CD4-positive, alpha-beta memory T cell (primary cell): ENCODE data around the gene PIGX. TPM values are rescaled to one million over a fixed set of nuclear protein-coding genes. Genes with fewer than 3 reads are reported as not detected.
"Not testable (repeated sequence)": the region's sequence is repeated elsewhere in the genome, so short reads cannot be mapped to it uniquely, and the experiment has no call there.

ENCODE experiments used
- CTCF ChIA-PET: fragments of 350-600 bp; sonication (Branson Sonifier 250); formaldehyde crosslinking; loops from one replicate; lab custom pipeline; 2021; ENCODE audit warnings: inconsistent platforms; ENCODE audit not compliant: partially characterized antibody; lab: Charles Lee
- POLR2A ChIA-PET: fragments of 350-600 bp; sonication (Branson Sonifier 250); formaldehyde crosslinking; loops from one replicate; lab custom pipeline; 2021; ENCODE audit not compliant: partially characterized antibody; lab: Charles Lee
- DNase-seq, 5 donors: peaks; one replicate each; pipeline versions ENCODE4 v3.0.0 to v3.0.0-alpha.2; 2020 to 2022; ENCODE audit warnings: mixed read lengths in 1 of 5
- H3K27ac ChIP-seq: one replicate; pipeline ENCODE4 v1.7.0; 2013; ENCODE audit warnings: low read depth, low read length
- H3K27me3 ChIP-seq: 2 replicates; pipeline ENCODE4 v1.7.0; 2013; ENCODE audit warnings: mild to moderate bottlenecking, low read length, moderate library complexity; ENCODE audit not compliant: insufficient read depth
- H3K36me3 ChIP-seq: 2 replicates; pipeline ENCODE4 v1.7.0; 2013; ENCODE audit warnings: mild to moderate bottlenecking, low read length, moderate library complexity; ENCODE audit not compliant: insufficient read depth
- H3K4me1 ChIP-seq: 2 replicates; pipeline ENCODE4 v1.7.0; 2013; ENCODE audit warnings: mild to moderate bottlenecking, low read length, moderate library complexity; ENCODE audit not compliant: insufficient read depth
- H3K4me3 ChIP-seq, 2 donors: one replicate each; pipeline ENCODE4 v1.7.0; 2013; ENCODE audit warnings: low read length in 2 of 2, mild to moderate bottlenecking in 1 of 2
- H3K9me3 ChIP-seq, 2 donors: one replicate each; pipeline ENCODE4 v1.7.0; 2013; ENCODE audit warnings: low read length in 2 of 2, control low read depth in 1 of 2; ENCODE audit not compliant: control insufficient read depth in 1 of 2
- H3K27ac Mint-ChIP-seq, 7 donors: one replicate each; pipeline ENCODE4 v1.8.0; 2020 to 2021; ENCODE audit warnings: mixed read lengths in 7 of 7, mild to moderate bottlenecking in 6 of 7, inconsistent platforms in 3 of 7, moderate library complexity in 3 of 7
- H3K27me3 Mint-ChIP-seq, 2 donors: one replicate each; pipeline ENCODE4 v1.8.0; 2020 to 2021; ENCODE audit warnings: mixed read lengths in 2 of 2
- H3K36me3 Mint-ChIP-seq, 2 donors: one replicate each; pipeline ENCODE4 v1.8.0; 2020 to 2021; ENCODE audit warnings: mixed read lengths in 2 of 2, inconsistent platforms in 1 of 2, mild to moderate bottlenecking in 1 of 2
- H3K4me1 Mint-ChIP-seq, 4 donors: one replicate each; pipeline ENCODE4 v1.8.0; 2020 to 2021; ENCODE audit warnings: mixed read lengths in 4 of 4, mild to moderate bottlenecking in 1 of 4
- H3K4me3 Mint-ChIP-seq, 8 donors: one replicate each; pipeline ENCODE4 v1.8.0; 2020 to 2021; ENCODE audit warnings: mixed read lengths in 8 of 8, mild to moderate bottlenecking in 7 of 8, moderate library complexity in 6 of 8, inconsistent platforms in 3 of 8
- H3K9me3 Mint-ChIP-seq, 8 donors: one replicate each; pipeline ENCODE4 v1.8.0; 2020 to 2021; ENCODE audit warnings: mixed read lengths in 8 of 8, mild to moderate bottlenecking in 5 of 8, inconsistent platforms in 3 of 8, moderate library complexity in 1 of 8
- intact Hi-C: fragments of 100-400 bp; cut with micrococcal nuclease; formaldehyde crosslinking; loops from one replicate; pipeline ENCODE4 v1.15.1; 2023
- polyA plus RNA-seq, 2 donors: library from polyadenylated mRNA; unstranded; fragments of 300-500 nt; fragmentation: Illumina TruSeq; gene quantifications; one replicate each; pipeline ENCODE4 v1.2.3, GENCODE V29; 2021
- total RNA-seq, 2 experiments: library from RNA; stranded (reverse); gene quantifications; one replicate each; pipeline ENCODE4 v1.2.3, GENCODE V29; 2021

Gene PIGX
- total and polyA plus RNA-seq, 4 experiments from 2014 or later: 19.1 to 37.4 (median 28.9) TPM

DNA sequence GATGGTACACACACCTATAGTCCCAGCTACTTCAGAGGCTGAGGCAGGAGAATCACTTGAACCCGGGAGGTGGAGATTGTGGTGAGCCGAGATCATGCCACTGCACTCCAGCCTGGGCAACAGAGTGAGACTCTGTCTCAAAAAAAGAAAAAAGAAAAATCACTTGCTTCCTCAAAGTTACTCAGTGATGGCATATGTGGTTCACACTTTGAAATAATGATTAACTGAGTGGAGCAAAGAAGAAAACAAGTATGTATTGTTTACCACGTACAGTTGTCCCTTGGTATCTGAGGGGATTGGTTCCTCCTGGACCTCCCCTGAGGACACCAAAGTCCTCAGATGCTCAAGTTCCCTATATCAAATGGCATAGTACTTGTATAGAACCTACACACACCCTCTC lies 5.0 kb downstream of the PIGX start:
- H3K36me3 ChIP-seq, H3K27ac ChIP-seq, H3K27me3 ChIP-seq, H3K4me3 ChIP-seq, H3K27me3 Mint-ChIP-seq, intact Hi-C loops, H3K9me3 ChIP-seq, DNase-seq, H3K9me3 Mint-ChIP-seq, H3K4me3 Mint-ChIP-seq: not testable (repeated sequence)
- peaks cover 6 to 15% (median 11%) of the 10 kb centered on the region in 4 donors for H3K4me1 Mint-ChIP-seq
- ChIA-PET CTCF (interaction anchor here (0.5 to 0.9 kb wide), 2 partner anchors 32 to 35 kb away, joined by 3 read pairs; no protein-coding TSS in a partner anchor), POLR2A (interaction anchor here (3.0 kb wide), 1 partner anchor 23 kb away, joined by 12 read pairs; the partner anchor contains the start of gene PAK2)
- H3K27ac Mint-ChIP-seq: peak overlapping the region in 1 of 7 donors; percentile 18
- peaks cover 11% of the 10 kb centered on the region for H3K4me1 ChIP-seq
- peaks cover 17 to 25% of the 10 kb centered on the region in 2 donors for H3K36me3 Mint-ChIP-seq

DNA sequence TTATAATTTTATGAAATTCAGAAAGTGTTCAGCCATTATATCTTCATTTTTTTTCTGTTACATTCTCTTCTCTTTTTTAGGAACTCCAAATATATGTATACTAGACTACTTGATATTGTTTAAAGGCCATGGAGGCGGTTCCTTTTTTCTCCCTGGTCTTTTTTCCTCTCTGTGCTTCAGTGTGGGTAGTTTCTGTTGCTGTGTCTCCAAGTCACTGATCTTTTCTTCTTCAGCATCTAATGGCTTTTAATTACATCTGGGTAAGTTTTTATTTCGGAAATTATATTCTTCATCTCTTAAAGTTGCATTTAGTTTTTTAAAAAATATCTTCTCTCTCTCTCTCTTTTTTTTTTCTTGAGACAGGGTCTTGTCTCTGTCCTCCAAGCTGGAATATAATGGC lies 8.9 kb downstream of the PIGX start:
- Histone ChIP-seq H3K27me3 (no peaks in the 10 kb centered on the region), H3K9me3 (no peaks in the 10 kb centered on the region), H3K36me3 (peaks cover 7% of the 10 kb centered on the region), H3K27ac (no peak overlapping the region), H3K4me3 (no peak overlapping the region), H3K4me1 (no peaks in the 10 kb centered on the region)
- Mint-ChIP-seq H3K9me3 (no peaks in the 10 kb centered on the region), H3K27ac (peak overlapping the region in 1 of 7 donors; percentile 37), H3K4me3 (no peak overlapping the region), H3K36me3 (peaks cover 24 to 38% of the 10 kb centered on the region in 2 donors), H3K4me1 (peaks cover 0 to 5% (median 2%) of the 10 kb centered on the region in 4 donors), H3K27me3 (no peaks in the 10 kb centered on the region)
- CTCF ChIA-PET: no interaction called here
- DNase-seq: no peak
- POLR2A ChIA-PET: no interaction called here
- intact Hi-C loops: no loop called here

DNA sequence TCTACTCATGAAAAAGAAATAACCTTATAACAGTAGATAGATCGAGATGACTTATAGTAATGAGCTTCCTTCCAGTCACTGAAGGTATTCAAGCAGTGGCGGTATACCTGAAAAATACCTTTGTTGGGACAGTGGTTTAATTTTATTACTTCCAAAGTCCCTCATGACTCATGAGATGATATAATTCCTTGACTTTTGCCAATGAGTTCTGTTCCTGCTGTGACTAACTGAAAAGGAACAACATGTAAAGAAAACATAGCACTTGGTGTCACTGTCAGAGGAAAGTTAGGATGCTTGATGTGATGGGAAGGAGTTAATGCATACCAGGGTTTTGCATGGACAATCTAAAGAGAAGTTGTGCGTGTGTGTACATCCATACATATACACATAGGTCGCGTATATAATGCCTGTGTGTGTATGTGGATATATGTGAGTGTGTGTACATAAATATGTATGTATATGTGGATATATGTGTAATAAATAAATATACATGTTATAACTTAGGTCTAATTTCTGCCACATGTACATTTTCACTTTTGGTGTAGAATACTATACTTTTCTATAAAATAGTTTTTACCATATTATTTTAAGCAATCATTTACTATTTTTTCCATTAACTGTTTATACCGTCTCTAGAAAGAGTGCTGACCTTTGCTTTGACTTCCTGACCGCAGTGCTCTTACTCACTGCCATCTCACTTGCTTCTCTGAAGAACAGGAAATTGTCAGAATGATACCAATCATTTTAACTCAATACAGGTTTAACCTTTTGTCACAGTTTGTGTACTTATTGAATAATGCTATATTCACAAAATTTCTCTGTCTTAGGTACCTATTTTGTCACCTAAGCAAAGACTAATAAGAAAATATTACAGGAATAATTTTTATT lies 14.9 kb downstream of the PIGX start:
- Mint-ChIP-seq H3K36me3 (peaks cover 18% of the 10 kb centered on the region in 2 donors), H3K27me3 (no peaks in the 10 kb centered on the region), H3K27ac (peak overlapping the region in 4 of 7 donors; percentile 13 to 53 (median 44)), H3K9me3 (no peaks in the 10 kb centered on the region), H3K4me1 (peaks cover 11 to 31% (median 19%) of the 10 kb centered on the region in 4 donors), H3K4me3 (peak overlapping the region in 2 of 8 donors; percentile 11 to 36)
- peak in 3 of 5 donors; percentile 13 to 52 (median 16) for DNase-seq
- intact Hi-C loops: no loop called here
- peaks cover 7% of the 10 kb centered on the region for H3K36me3 ChIP-seq
- POLR2A ChIA-PET: interaction anchor here (1.6 to 2.4 kb wide), 2 partner anchors 13 to 14 kb away, joined by 10 to 14 read pairs; partner anchors contain the start of genes CEP19, PAK2 and PIGX
- no peaks in the 10 kb centered on the region for H3K27me3 ChIP-seq
- CTCF ChIA-PET: interaction anchor here (1.5 kb wide), 1 partner anchor 42 kb away, joined by 4 read pairs; no protein-coding TSS in a partner anchor
- no peak overlapping the region for H3K4me3 ChIP-seq
- no peak overlapping the region for H3K27ac ChIP-seq
- peaks cover 19% of the 10 kb centered on the region for H3K4me1 ChIP-seq
- no peaks in the 10 kb centered on the region for H3K9me3 ChIP-seq

DNA sequence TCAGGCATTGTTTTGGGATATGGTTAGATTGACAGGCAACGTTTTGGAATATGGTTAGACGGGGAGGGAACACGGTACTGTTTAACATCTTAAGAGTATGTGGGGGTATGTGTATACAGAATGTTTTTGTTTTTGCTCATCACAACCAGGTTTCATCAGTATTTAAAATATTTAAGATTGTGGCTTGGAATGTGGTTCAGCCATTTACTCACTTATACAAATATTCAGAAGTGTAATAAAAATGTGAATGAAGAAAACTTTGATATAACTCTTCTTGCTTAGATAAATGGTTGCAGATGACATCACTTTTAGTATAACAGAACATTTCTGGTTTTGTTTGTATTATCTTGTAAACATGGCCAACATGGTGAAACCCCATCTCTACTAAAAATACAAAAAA lies 23.6 kb downstream of the PIGX start:
- CTCF ChIA-PET: interaction anchor here (0.8 kb wide), 1 partner anchor 16 kb away, joined by 3 read pairs; no protein-coding TSS in a partner anchor
- Mint-ChIP-seq H3K4me1 (peaks cover 4 to 18% (median 8%) of the 10 kb centered on the region in 4 donors), H3K36me3 (peaks cover 6 to 8% of the 10 kb centered on the region in 2 donors), H3K9me3 (no peaks in the 10 kb centered on the region), H3K27ac (no peak overlapping the region), H3K27me3 (no peaks in the 10 kb centered on the region), H3K4me3 (no peak overlapping the region)
- POLR2A ChIA-PET: interaction anchor here (0.6 kb wide), 1 partner anchor 197 kb away, joined by 3 read pairs; no protein-coding TSS in a partner anchor
- H3K27me3 ChIP-seq: no peaks in the 10 kb centered on the region
- H3K27ac ChIP-seq: no peak overlapping the region
- H3K4me1 ChIP-seq: peaks cover 6% of the 10 kb centered on the region
- H3K36me3 ChIP-seq: no peaks in the 10 kb centered on the region
- no peak overlapping the region for H3K4me3 ChIP-seq
- intact Hi-C loops: no loop called here
- no peak for DNase-seq
- H3K9me3 ChIP-seq: no peaks in the 10 kb centered on the region

DNA sequence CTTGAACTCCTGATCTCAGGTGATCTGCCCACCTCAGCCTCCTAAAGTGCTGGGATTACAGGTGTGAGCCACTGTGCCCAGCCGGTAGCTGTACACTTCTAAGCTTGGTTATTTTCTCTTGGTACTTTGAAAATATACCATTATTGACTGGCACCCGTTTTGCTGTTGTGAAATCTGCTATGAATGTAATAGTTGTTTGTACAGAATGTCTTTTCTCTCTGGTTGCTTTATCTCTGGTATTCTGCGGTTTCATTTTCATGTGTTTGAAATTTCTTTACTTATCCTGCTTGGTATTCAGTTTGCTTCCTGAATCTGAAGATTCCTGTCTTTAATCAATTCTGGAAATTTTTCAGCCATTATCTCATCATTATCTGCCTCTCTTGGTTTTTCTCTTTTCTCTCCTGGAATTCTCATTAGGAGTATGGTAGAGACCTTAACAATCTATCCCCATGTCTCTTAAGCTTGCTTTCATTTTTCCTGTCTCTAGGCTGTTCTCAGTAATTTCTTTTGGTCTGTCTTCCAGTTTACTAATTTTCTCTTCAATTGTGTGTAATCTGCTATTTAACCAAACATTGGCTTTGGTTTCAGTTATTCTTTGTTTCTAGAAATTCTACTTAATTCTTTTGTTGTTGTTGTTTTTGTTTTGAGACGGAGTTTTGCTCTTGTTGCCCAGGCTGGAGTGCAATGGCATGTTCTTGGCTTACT lies 24.6 kb downstream of the PIGX start:
- intact Hi-C loops: no loop called here
- peaks cover 14% of the 10 kb centered on the region for H3K4me1 ChIP-seq
- POLR2A ChIA-PET: no interaction called here
- Mint-ChIP-seq H3K4me3 (no peak overlapping the region), H3K4me1 (peaks cover 14 to 29% (median 17%) of the 10 kb centered on the region in 4 donors), H3K27ac (no peak overlapping the region), H3K36me3 (peaks cover 6 to 15% of the 10 kb centered on the region in 2 donors), H3K27me3 (no peaks in the 10 kb centered on the region), H3K9me3 (no peaks in the 10 kb centered on the region)
- DNase-seq: no peak
- H3K36me3 ChIP-seq: no peaks in the 10 kb centered on the region
- CTCF ChIA-PET: interaction anchor here (0.8 kb wide), 1 partner anchor 17 kb away, joined by 3 read pairs; no protein-coding TSS in a partner anchor
- H3K4me3 ChIP-seq: no peak overlapping the region
- H3K27me3 ChIP-seq: no peaks in the 10 kb centered on the region
- no peak overlapping the region for H3K27ac ChIP-seq
- no peaks in the 10 kb centered on the region for H3K9me3 ChIP-seq

DNA sequence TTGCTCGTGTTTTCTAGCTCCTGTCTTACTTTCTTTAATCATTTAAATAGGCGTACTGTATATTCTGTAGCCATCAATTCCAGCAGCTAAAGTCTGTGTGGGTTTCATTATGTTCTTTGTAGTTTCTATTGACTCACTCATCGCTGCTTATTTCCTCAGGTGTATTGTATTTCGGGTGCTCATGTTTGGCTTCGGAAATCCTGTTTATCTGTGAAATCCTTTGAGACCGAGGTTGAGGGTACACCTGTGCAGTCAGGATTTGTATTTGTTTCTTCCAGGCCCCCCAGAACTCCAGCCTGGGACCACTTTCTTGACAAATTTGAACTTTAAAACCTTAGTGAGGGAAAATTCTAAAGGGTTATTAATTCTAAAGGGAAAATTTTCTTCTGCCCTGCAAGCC lies 25.5 kb downstream of the PIGX start:
- H3K27me3 Mint-ChIP-seq: no peaks in the 10 kb centered on the region
- no peaks in the 10 kb centered on the region for H3K9me3 Mint-ChIP-seq
- ChIA-PET POLR2A (no interaction called here), CTCF (no interaction called here)
- no peak for DNase-seq
- H3K4me3 Mint-ChIP-seq: no peak overlapping the region
- intact Hi-C loops: no loop called here
- no peaks in the 10 kb centered on the region for H3K36me3 ChIP-seq
- no peaks in the 10 kb centered on the region for H3K27me3 ChIP-seq
- H3K27ac ChIP-seq: no peak overlapping the region
- peaks cover 20% of the 10 kb centered on the region for H3K4me1 ChIP-seq
- H3K4me1 Mint-ChIP-seq: peaks cover 14 to 31% (median 18%) of the 10 kb centered on the region in 4 donors
- no peaks in the 10 kb centered on the region for H3K9me3 ChIP-seq
- peaks cover 6 to 15% of the 10 kb centered on the region in 2 donors for H3K36me3 Mint-ChIP-seq
- H3K4me3 ChIP-seq: no peak overlapping the region
- peak overlapping the region in 1 of 7 donors; percentile 97 for H3K27ac Mint-ChIP-seq
